ENCODE data around the gene DYNLT3.
A peak's percentile ranks its signal among the peaks of the same experiment; 100 is the strongest.

DYNLT3 gene

DNA sequence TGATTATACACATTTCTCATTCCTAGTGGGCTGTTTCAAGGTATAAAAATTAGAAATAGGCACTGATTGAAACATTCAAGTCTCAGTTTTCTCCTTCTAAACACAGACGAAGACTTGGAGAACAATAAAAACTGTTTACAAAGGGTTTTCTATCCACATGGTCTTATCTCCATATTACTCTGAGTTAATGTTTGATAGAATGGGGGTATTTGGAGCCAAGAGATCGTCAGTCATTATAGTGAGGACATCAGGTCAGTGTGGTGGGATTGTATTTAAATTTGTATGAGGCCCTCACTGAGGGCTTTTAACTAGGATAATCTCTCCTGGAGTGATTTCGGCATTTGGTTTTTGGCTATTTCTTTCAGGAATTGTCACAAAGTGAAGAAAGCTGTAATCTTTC, 16.4 kb upstream of the DYNLT3 start:
- no peak for DNase-seq
- Mint-ChIP-seq H3K9me3 (no peaks in the 10 kb centered on the region), H3K36me3 (ENCODE audit: low read depth) (no peaks in the 10 kb centered on the region), H3K4me3 (no peak overlapping the region), H3K27ac (no peak overlapping the region), H3K4me1 (ENCODE audit: low read depth) (peaks cover 14% of the 10 kb centered on the region), H3K27me3 (peaks cover 45% of the 10 kb centered on the region)

DNA sequence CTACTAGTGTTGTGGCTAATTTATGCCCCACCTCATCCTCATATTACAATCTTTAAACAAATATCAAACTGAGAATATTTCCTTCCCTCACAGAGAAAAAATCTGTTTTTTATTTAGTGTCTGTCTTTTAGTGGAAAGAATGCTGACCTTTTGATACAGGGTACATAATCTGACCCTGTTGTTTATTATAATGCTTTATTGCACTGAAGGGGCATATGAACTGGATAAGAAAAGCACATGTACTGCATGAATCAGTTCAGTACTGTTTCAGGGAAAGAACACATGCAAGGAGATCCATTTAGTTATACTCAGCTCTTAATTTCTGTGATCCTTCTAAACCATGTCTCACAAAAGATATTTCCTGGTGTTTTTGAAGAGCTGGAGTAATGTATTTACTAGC, 15.5 kb upstream of the DYNLT3 start:
- no peaks in the 10 kb centered on the region for H3K9me3 Mint-ChIP-seq
- no peak for DNase-seq
- no peak overlapping the region for H3K4me3 Mint-ChIP-seq
- H3K27me3 Mint-ChIP-seq = peaks cover 47% of the 10 kb centered on the region
- H3K36me3 Mint-ChIP-seq (ENCODE audit: low read depth) = no peaks in the 10 kb centered on the region
- peaks cover 9% of the 10 kb centered on the region for H3K4me1 Mint-ChIP-seq (ENCODE audit: low read depth)
- no peak overlapping the region for H3K27ac Mint-ChIP-seq

DNA sequence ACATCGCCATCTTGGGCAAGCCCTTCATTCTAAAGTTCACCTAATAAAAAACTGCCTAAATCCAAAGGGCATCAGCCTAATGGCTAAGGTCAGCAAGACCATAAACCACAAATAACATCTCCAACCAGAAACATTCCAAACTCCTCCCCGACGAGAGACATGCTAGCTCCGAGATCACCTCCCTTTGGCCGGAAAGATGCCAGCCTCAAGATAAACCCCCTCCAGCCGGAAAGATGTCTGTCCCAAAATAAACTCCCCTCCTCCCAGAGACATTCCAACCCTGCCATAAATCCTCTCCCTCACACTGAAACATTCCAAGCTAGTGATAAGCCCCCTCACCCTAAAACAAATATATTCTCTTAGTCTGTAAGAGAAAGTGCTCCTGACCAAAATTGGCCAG, 13.3 kb upstream of the DYNLT3 start:
- no peaks in the 10 kb centered on the region for H3K9me3 Mint-ChIP-seq
- H3K27me3 Mint-ChIP-seq = peaks cover 57% of the 10 kb centered on the region
- no peaks in the 10 kb centered on the region for H3K4me1 Mint-ChIP-seq (ENCODE audit: low read depth)
- DNase-seq = no peak
- no peak overlapping the region for H3K4me3 Mint-ChIP-seq
- H3K27ac Mint-ChIP-seq = no peak overlapping the region
- H3K36me3 Mint-ChIP-seq (ENCODE audit: low read depth) = no peaks in the 10 kb centered on the region

DNA sequence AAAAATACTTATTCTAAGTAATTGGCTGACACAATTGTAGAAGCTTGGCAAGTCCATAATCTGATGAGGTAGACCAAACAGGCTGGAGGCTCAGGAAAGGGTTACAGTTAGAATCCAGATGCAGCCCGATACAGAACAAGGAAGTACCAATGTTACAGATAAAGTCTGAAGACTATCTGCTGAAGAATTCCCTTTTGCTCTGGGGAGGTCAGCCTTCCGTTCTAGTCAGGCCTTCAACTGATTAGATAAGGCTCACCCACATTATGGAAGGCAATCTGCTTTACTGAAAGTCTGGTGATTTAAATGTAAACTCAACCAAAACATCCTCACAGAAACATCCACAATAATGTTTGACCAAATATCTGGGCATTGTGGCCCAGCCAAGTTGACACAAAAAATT, 7.4 kb upstream of the DYNLT3 start:
- H3K27me3 Mint-ChIP-seq = peaks cover 57% of the 10 kb centered on the region
- peaks cover under 1% of the 10 kb centered on the region for H3K4me1 Mint-ChIP-seq (ENCODE audit: low read depth)
- no peak overlapping the region for H3K4me3 Mint-ChIP-seq
- no peaks in the 10 kb centered on the region for H3K9me3 Mint-ChIP-seq
- no peak overlapping the region for H3K27ac Mint-ChIP-seq
- H3K36me3 Mint-ChIP-seq (ENCODE audit: low read depth) = no peaks in the 10 kb centered on the region
- DNase-seq = no peak

DNA sequence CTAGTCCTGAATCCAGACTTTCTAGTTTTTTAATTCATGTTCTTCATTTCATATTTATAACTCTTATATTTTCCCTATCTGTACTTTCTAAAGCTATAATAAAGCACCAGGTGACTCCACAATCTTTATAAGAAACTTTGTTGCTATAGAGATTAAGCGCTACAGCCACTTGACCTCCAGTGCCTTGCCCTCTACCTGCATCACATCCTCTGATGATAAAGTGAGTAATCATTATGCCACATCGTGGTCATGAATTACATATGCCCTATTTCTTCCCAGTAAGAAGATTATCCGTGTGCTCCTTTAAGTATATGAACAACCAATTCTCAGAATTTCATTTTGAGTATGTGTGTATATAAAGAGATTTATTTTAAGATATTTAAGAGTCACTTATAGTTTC, 6.8 kb upstream of the DYNLT3 start:
- Mint-ChIP-seq H3K4me3 (no peak overlapping the region), H3K27me3 (peaks cover 63% of the 10 kb centered on the region)

DNA sequence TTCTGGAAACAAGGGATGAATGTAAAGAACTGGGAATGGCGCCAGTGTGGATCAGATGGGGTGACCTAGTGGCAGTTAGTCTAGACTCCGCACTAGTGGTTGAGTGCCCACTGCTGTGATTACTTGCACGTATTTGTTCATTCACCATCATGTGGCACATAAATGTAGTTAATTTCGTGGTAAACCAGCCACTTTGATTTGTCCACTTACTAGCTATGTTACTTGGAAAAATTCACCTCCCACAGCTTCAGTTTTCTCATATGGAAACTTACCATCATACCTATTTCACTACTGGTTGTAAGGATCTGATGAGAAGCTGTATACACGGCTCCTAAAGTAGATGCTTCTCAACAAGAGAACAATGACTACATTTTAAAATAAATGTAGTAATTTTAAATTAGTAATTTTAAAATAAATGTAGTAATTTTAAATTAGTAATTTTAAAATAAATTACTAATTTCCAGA, 394 bp upstream of the DYNLT3 start:
- DNase-seq = no peak
- Mint-ChIP-seq H3K4me3 (peak overlapping the region; percentile 75), H3K36me3 (ENCODE audit: low read depth) (peaks cover 2% of the 10 kb centered on the region), H3K9me3 (no peaks in the 10 kb centered on the region), H3K27ac (peak overlapping the region; percentile 96), H3K27me3 (peaks cover 34% of the 10 kb centered on the region), H3K4me1 (ENCODE audit: low read depth) (peaks cover 29% of the 10 kb centered on the region)

More for the DNA sequence above, 6.8 kb upstream of the DYNLT3 start:
- Mint-ChIP-seq H3K4me1 (ENCODE audit: low read depth) (peaks cover 6% of the 10 kb centered on the region), H3K9me3 (no peaks in the 10 kb centered on the region), H3K27ac (no peak overlapping the region), H3K36me3 (ENCODE audit: low read depth) (no peaks in the 10 kb centered on the region)
- no peak for DNase-seq

DNA sequence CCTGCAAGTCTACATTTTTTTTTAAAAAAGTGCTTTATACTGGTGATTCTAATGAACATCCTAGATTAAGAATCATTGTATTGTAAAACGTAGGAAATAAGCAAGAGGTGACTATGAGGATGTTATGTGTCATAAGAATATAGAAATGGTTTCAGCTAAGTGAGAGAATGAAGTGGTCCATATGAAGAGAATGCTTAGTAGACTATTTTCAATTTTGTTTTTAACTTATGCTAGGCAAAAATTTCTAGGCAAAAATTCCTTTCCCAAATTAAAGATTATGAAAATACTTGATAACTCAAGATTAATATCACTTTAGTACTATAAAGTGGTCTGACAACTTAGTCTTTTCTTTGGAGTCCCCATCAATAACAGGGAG, 825 bp downstream of the DYNLT3 start:
- H3K9me3 Mint-ChIP-seq = no peaks in the 10 kb centered on the region
- peaks cover 27% of the 10 kb centered on the region for H3K27me3 Mint-ChIP-seq
- peak overlapping the region; percentile 96 for H3K27ac Mint-ChIP-seq
- peaks cover 2% of the 10 kb centered on the region for H3K36me3 Mint-ChIP-seq (ENCODE audit: low read depth)
- H3K4me1 Mint-ChIP-seq (ENCODE audit: low read depth) = peaks cover 33% of the 10 kb centered on the region
- peak overlapping the region; percentile 75 for H3K4me3 Mint-ChIP-seq
- DNase-seq = no peak

DNA sequence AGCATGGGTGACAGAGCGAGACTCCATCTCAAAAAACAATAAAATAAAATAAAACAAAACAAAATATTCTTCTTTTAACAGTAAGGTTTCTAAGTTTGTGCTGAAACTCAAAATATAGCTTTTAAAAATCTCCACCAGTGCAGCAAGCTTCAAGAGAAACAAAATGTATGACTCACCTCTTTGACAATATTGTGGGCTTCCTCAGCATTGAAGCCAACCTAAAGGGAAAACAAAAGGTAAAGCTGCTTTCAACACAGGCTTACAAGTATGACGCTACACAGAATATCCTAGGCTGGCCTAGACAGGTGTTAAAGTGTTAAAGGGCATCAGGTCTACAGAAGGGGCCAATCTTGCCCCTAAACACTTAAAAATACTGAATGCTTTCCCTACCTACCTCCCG, 1.2 kb downstream of the DYNLT3 start:
- Mint-ChIP-seq H3K9me3 (no peaks in the 10 kb centered on the region), H3K36me3 (ENCODE audit: low read depth) (peaks cover 4% of the 10 kb centered on the region), H3K27me3 (peaks cover 26% of the 10 kb centered on the region), H3K27ac (peak overlapping the region; percentile 96), H3K4me3 (peak overlapping the region; percentile 75), H3K4me1 (ENCODE audit: low read depth) (peaks cover 33% of the 10 kb centered on the region)
- DNase-seq = no peak

DNA sequence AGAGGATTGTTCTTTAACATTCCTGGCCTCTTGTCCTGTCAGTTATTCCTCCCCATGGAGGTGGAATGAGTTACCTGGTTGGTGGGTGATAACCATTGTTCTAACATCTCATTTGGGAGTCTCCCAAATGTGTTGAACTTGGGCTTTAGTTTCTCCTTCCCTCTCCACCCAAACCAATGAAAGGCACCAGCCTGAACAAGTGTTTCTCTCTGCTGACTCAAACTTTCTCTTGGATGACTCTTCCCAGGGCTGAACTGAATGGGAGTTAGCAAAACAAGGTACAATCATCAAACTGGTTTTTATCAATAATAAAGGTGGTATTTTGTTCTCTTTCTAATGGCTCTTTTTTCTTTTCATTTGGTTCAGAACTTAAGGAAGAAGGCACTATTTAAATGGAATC, 2.7 kb downstream of the DYNLT3 start:
- H3K9me3 Mint-ChIP-seq = no peaks in the 10 kb centered on the region
- no peak overlapping the region for H3K27ac Mint-ChIP-seq
- peaks cover 17% of the 10 kb centered on the region for H3K27me3 Mint-ChIP-seq
- DNase-seq = no peak
- H3K36me3 Mint-ChIP-seq (ENCODE audit: low read depth) = peaks cover 10% of the 10 kb centered on the region
- H3K4me1 Mint-ChIP-seq (ENCODE audit: low read depth) = peaks cover 31% of the 10 kb centered on the region
- H3K4me3 Mint-ChIP-seq = no peak overlapping the region

DNA sequence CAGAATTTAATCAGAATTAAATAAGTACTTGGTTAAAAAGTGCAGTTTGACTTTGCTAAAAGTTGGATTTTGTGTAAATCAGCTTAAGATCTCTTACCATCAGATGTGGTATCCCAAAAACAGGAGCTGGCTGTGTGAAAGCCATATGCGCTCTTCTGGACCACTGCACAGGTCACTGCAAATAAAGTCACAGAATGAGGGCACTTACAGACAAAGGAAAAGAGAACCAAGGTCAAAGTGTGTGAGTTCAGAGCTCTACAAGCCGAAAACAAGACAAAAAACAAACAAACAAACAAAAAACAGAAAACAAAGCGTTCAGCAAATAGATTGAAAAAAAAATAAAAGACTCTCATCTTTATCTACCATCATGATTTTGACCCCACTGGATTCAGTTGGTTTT, 6.4 kb downstream of the DYNLT3 start:
- Mint-ChIP-seq H3K9me3 (no peaks in the 10 kb centered on the region), H3K27ac (peak overlapping the region; percentile 44), H3K36me3 (ENCODE audit: low read depth) (peaks cover 18% of the 10 kb centered on the region), H3K27me3 (peaks cover 6% of the 10 kb centered on the region), H3K4me1 (ENCODE audit: low read depth) (peaks cover 16% of the 10 kb centered on the region), H3K4me3 (no peak overlapping the region)
- DNase-seq = no peak

DNA sequence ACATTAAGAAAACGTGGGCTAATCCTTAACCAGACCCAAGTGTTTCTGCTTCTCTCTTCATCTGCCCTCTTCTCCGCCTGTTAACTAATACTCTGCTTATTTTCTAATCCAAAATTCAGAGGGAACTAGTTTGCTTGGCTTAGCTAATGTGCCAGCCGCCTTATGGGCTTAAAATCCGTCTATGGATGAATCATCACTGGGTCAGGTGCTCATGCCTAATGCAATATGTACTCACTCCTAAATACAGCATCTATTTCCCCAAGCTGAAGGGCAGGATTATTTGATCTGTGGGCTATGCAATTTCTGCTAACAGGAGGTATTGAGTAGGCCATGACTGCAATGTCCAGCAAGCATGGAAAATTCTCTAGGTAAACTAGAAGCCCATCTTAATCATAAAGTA, 12.4 kb downstream of the DYNLT3 start:
- no peak for DNase-seq
- Mint-ChIP-seq H3K9me3 (no peaks in the 10 kb centered on the region), H3K4me1 (ENCODE audit: low read depth) (peaks cover 2% of the 10 kb centered on the region), H3K4me3 (no peak overlapping the region), H3K27ac (no peak overlapping the region), H3K27me3 (peaks cover 2% of the 10 kb centered on the region), H3K36me3 (ENCODE audit: low read depth) (peaks cover 9% of the 10 kb centered on the region)

DNA sequence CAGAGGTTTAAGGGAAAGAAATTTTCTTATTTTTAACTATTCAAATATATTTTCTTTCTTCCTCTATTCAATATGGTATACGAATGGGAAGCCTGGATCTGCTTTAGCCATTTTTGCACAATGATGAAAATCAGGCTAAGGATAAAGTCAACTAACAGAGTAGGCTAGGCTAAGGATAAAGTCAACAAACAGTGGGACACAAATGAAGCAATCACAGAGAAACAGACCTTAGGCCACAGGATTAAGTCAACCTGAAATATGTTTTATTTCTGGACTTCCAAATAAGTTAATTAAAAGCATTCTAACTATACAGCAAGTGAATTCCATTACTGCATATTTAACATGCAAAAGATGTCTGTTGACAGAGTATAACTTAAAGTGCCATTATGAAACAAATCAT, 17.0 kb downstream of the DYNLT3 start:
- Mint-ChIP-seq H3K4me1 (ENCODE audit: low read depth) (peaks cover 8% of the 10 kb centered on the region), H3K9me3 (no peaks in the 10 kb centered on the region), H3K27me3 (peaks cover 20% of the 10 kb centered on the region), H3K27ac (no peak overlapping the region), H3K36me3 (ENCODE audit: low read depth) (no peaks in the 10 kb centered on the region), H3K4me3 (no peak overlapping the region)
- no peak for DNase-seq

DNA sequence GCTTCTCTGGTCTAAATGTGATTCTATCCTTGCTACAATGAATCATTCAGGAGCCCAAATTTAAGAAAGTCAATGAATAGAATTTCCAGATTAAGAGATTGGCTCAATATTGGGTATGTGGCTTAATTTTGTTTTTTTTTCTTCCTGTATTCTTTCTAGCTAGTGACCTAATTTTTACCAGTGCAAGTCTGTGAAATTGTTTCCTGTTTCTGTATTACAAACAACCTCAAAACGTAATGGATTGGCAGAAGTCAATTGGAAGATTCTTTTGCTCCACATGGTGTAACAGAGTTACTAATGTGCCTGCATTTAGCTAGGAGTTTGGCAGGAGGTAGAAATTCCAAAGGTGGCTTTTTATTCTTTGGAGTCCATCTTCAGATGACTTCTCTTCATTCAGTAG, 17.6 kb downstream of the DYNLT3 start:
- Mint-ChIP-seq H3K4me1 (ENCODE audit: low read depth) (peaks cover 14% of the 10 kb centered on the region), H3K27me3 (peaks cover 20% of the 10 kb centered on the region), H3K36me3 (ENCODE audit: low read depth) (no peaks in the 10 kb centered on the region), H3K4me3 (no peak overlapping the region), H3K9me3 (no peaks in the 10 kb centered on the region), H3K27ac (no peak overlapping the region)
- no peak for DNase-seq

DNA sequence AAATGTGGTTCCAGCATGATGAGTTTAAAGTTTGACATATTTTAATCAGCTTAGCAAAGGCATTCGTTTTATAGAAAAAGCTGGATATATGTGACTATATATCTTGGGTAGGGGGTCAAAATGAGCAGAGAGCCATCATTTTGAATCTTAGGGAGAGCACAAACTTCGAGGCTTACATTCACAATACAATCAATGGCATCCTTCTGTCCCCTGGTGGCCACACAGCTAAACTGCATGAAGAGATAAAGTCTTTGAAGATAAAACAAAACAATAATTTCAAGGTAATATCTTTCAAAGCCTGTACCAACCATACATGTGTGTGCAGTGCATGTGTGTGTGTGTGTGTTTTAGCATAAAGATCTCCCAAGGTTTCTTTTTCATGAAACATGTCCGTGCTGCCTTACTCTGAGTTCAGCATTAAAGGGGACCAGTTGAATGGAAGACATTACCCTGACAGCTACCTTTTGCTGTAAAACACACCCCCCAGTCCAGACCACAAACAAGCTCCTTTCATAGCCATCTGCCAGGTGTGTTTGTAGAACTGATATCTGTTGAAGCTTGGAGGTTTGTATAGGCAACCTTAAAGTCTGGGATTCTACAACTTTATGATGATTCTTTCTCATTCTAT, 22.0 kb downstream of the DYNLT3 start:
- H3K36me3 Mint-ChIP-seq (ENCODE audit: low read depth) = no peaks in the 10 kb centered on the region
- H3K27me3 Mint-ChIP-seq = peaks cover 30% of the 10 kb centered on the region
- peaks cover 21% of the 10 kb centered on the region for H3K4me1 Mint-ChIP-seq (ENCODE audit: low read depth)
- peak; percentile 47 for DNase-seq
- no peaks in the 10 kb centered on the region for H3K9me3 Mint-ChIP-seq
- H3K27ac Mint-ChIP-seq = no peak overlapping the region
- no peak overlapping the region for H3K4me3 Mint-ChIP-seq

DNA sequence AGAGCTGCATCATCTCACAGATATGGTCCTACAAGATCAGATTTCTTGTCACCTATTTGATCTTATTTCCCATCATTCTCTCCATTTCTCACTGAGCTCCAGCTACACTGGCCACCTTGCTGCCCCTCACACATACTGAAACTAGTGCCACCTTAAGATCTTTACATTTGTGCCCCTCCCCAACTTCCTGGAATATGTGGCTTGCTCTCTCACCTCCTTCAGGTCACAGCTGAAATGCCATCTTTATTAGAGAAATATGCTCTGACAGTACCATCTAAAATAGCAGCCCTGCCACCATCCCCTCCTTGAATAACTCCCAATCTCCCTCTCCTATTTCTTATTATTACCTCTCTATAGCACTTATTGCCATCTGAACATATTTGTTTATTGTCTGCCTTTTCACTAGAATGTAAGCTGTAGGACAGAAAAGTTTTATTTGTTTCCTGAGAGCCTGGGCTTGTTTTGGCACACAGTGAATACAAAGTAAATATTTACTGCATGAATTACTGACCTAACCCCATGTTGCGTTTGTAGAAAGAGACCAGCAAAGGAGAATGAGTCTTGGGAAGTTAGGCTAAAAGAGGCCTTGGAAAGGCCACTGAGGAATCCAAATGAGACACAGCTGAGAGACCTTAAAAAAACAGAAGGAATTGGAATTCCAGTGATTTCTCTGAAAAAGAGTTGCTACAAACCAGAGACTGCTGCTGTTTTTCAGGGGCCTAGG, 22.7 kb downstream of the DYNLT3 start:
- H3K27me3 Mint-ChIP-seq = peaks cover 28% of the 10 kb centered on the region
- no peak overlapping the region for H3K4me3 Mint-ChIP-seq
- no peak overlapping the region for H3K27ac Mint-ChIP-seq
- no peak for DNase-seq
- H3K4me1 Mint-ChIP-seq (ENCODE audit: low read depth) = peaks cover 17% of the 10 kb centered on the region
- no peaks in the 10 kb centered on the region for H3K36me3 Mint-ChIP-seq (ENCODE audit: low read depth)
- H3K9me3 Mint-ChIP-seq = no peaks in the 10 kb centered on the region

Measured in activated T-cell treated with anti-CD3 and anti-CD28 coated beads, Interleukin-2, amount 50 U/mL, for 24 hours (primary cell).